Activated T-helper 2 cell treated with anti-CD3 and anti-CD28 coated beads, Interferon-gamma antibody, Interleukin-2, Interleukin-4, amounts not matched to agents 10 μg/mL and 5 μg/mL and 100 μg/mL, durations not matched to agents 14 hours and 24 hours and 36 hours (primary cell): ENCODE results near the gene PRPS1. TPM values are rescaled to one million over a fixed set of nuclear protein-coding genes. Genes with fewer than 3 reads are reported as not detected.
"Not testable (repeated sequence)": the region's sequence is repeated elsewhere in the genome, so short reads cannot be mapped to it uniquely, and the experiment has no call there.

Experiments
- DNase-seq: peaks from one replicate; pipeline ENCODE4 v3.0.0; 2021; ENCODE audit warnings: low spot score
- H3K27ac Mint-ChIP-seq: one replicate; pipeline ENCODE4 v1.8.0; 2021; ENCODE audit warnings: mixed read lengths
- H3K27me3 Mint-ChIP-seq: one replicate; pipeline ENCODE4 v1.8.0; 2021; ENCODE audit warnings: low read depth, mixed read lengths
- H3K36me3 Mint-ChIP-seq: one replicate; pipeline ENCODE4 v1.8.0; 2021; ENCODE audit warnings: low read depth, mixed read lengths
- H3K4me1 Mint-ChIP-seq: one replicate; pipeline ENCODE4 v1.8.0; 2021; ENCODE audit warnings: low read depth, mixed read lengths
- H3K4me3 Mint-ChIP-seq: one replicate; pipeline ENCODE4 v1.8.0; 2021; ENCODE audit warnings: low read depth, mild to moderate bottlenecking, moderate library complexity, mixed read lengths
- H3K9me3 Mint-ChIP-seq: one replicate; pipeline ENCODE4 v1.8.0; 2021; ENCODE audit warnings: mixed read lengths
- intact Hi-C: fragments of 100-400 bp; cut with micrococcal nuclease; formaldehyde crosslinking; loops from one replicate; pipeline ENCODE4 v1.15.1; 2023
- total RNA-seq: library from RNA; stranded (reverse); gene quantifications from 2 replicates; pipeline ENCODE4 v1.2.3, GENCODE V29; 2022

The PRPS1 gene
- total RNA-seq, 1 donor from 2014 or later, result 94.4 TPM

DNA sequence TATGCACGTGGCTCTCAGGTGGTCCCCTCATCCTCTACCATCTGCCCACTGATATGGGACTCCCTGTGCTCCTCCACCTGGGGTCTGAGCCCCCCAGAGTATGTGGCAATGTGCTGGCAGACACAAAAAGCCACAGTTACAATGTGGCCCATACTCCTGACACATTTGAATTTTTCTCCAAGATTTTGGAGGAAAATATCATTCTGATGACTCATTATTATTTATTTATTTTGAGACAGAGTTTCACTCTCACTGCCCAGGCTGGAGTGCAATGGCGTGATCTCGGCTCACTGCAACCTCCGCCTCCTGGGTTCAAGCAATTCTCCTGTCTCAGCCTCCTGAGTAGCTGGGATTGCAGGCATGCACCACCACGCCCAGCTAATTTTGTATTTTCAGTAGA is 19.2 kb upstream of the PRPS1 start:
- DNase-seq, H3K4me1 Mint-ChIP-seq, intact Hi-C loops, H3K27me3 Mint-ChIP-seq, H3K27ac Mint-ChIP-seq, H3K36me3 Mint-ChIP-seq, H3K4me3 Mint-ChIP-seq, H3K9me3 Mint-ChIP-seq: not testable (repeated sequence)

GRCh38 chrX:107610667-107611066 is 17.6 kb upstream of the PRPS1 start:
- Mint-ChIP-seq H3K36me3 (no peaks in the 10 kb centered on the region), H3K27ac (no peak overlapping the region), H3K27me3 (peaks cover 2% of the 10 kb centered on the region), H3K4me1 (no peaks in the 10 kb centered on the region), H3K9me3 (no peaks in the 10 kb centered on the region), H3K4me3 (no peak overlapping the region)
- DNase-seq, result no peak
- intact Hi-C loops, result no loop called here

DNA sequence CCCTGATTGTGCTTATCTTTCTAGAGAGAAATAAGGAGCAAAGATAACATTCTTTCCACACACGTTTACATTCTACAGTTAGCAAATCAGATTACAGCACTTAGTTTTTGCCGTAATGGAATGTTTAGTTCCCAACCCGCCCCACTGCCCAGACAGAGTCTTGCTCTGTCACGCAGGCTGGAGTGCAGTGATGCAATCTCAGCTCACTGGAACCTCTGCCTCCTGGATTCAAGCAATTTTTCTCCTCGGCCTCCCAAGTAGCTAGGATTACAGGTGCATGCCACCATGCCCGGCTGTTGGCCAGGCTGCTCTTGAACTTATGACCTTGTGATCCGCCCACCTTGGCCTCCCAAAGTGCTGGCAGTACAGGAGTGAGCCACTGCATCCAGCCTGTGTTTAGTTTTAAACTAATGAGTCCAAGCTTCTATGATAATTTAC is 8.4 kb upstream of the PRPS1 start:
- peaks cover 8% of the 10 kb centered on the region for H3K27me3 Mint-ChIP-seq
- no peaks in the 10 kb centered on the region for H3K9me3 Mint-ChIP-seq
- no peaks in the 10 kb centered on the region for H3K36me3 Mint-ChIP-seq
- H3K4me3 Mint-ChIP-seq, result no peak overlapping the region
- intact Hi-C loops, result loop anchor here (10.0 kb wide), 1 partner anchor 45 kb away; no protein-coding TSS in a partner anchor
- H3K27ac Mint-ChIP-seq, result no peak overlapping the region
- DNase-seq, result no peak
- no peaks in the 10 kb centered on the region for H3K4me1 Mint-ChIP-seq

DNA sequence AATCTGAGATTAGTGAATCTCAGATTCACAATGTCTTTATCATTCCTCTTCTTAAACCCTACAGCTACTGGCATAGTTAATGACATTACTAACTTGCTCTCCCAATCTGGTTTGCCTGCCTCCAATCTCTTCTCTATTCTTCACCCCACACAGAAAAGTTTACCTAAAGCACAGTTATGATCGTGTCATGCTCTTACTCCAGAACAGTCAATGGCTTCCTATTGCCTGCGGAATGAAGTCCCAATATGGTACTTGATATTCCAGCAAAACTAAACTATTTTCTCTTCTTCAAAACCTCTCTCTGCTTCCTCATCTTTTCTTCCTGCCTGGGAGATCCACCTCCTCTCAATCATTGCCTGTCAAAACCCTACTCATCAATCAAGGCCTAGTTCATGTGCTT is 3.4 kb upstream of the PRPS1 start:
- no peak for DNase-seq
- Mint-ChIP-seq H3K27ac (no peak overlapping the region), H3K9me3 (no peaks in the 10 kb centered on the region), H3K27me3 (peaks cover 4% of the 10 kb centered on the region), H3K4me3 (no peak overlapping the region), H3K36me3 (no peaks in the 10 kb centered on the region), H3K4me1 (peaks cover 11% of the 10 kb centered on the region)
- intact Hi-C loops, result loop anchor here (10.0 kb wide), 1 partner anchor 50 kb away; no protein-coding TSS in a partner anchor

DNA sequence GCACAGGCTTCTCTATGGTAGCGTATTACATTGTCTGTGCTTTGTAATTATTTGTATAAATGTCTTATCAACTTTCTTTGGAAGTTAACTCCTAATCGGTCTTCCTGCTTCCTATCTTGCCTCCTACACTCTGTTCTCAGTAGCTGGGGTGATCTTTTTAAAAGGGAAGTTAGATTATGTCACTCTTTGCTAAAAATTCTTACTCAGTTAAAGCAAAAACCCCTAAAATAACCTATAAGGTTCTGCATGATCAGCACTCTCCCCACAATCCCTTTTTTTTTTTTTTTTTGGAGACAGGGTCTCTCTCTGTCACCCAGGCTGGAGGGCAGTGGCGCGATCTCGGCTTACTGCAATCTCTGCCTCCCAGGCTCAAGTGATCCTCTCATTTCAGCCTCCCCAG is 2.6 kb upstream of the PRPS1 start:
- Mint-ChIP-seq H3K4me1 (peaks cover 19% of the 10 kb centered on the region), H3K27me3 (peaks cover 4% of the 10 kb centered on the region), H3K4me3 (no peak overlapping the region), H3K27ac (no peak overlapping the region), H3K36me3 (peaks cover 3% of the 10 kb centered on the region), H3K9me3 (no peaks in the 10 kb centered on the region)
- intact Hi-C loops, result loop anchor here (2.0 to 10.0 kb wide), 2 partner anchors 17 to 51 kb away; no protein-coding TSS in a partner anchor
- no peak for DNase-seq

GRCh38 chrX:107626481-107626880 is 1.8 kb upstream of the PRPS1 start:
- H3K4me1 Mint-ChIP-seq, result peaks cover 21% of the 10 kb centered on the region
- peaks cover 4% of the 10 kb centered on the region for H3K27me3 Mint-ChIP-seq
- DNase-seq, result no peak
- H3K27ac Mint-ChIP-seq, result no peak overlapping the region
- H3K4me3 Mint-ChIP-seq, result no peak overlapping the region
- intact Hi-C loops, result loop anchor here (2.0 to 10.0 kb wide), 2 partner anchors 16 to 52 kb away; no protein-coding TSS in a partner anchor
- H3K9me3 Mint-ChIP-seq, result no peaks in the 10 kb centered on the region
- H3K36me3 Mint-ChIP-seq, result peaks cover 4% of the 10 kb centered on the region

- Mint-ChIP-seq H3K27me3 (peaks cover 2% of the 10 kb centered on the region), H3K4me1 (peaks cover 21% of the 10 kb centered on the region), H3K9me3 (no peaks in the 10 kb centered on the region), H3K27ac (no peak overlapping the region), H3K36me3 (peaks cover 4% of the 10 kb centered on the region), H3K4me3 (no peak overlapping the region)
- DNase-seq, result no peak
- intact Hi-C loops, result loop anchor here (2.0 to 10.0 kb wide), 2 partner anchors 16 to 52 kb away; no protein-coding TSS in a partner anchor
These were observed 1.4 kb upstream of the PRPS1 start for GRCh38 chrX:107626916-107627315.

GRCh38 chrX:107628662-107629539 is 591 bp downstream of the PRPS1 start:
- peaks cover 26% of the 10 kb centered on the region for H3K4me1 Mint-ChIP-seq
- H3K27me3 Mint-ChIP-seq, result no peaks in the 10 kb centered on the region
- intact Hi-C loops, result loop anchor here (1.0 to 10.0 kb wide), 4 partner anchors 44 to 92 kb away; no protein-coding TSS in a partner anchor
- H3K4me3 Mint-ChIP-seq, result peak overlapping the region; percentile 88
- peaks cover 4% of the 10 kb centered on the region for H3K36me3 Mint-ChIP-seq
- H3K9me3 Mint-ChIP-seq, result no peaks in the 10 kb centered on the region
- DNase-seq, result peak; percentile 57
- H3K27ac Mint-ChIP-seq, result peak overlapping the region; percentile 92

DNA sequence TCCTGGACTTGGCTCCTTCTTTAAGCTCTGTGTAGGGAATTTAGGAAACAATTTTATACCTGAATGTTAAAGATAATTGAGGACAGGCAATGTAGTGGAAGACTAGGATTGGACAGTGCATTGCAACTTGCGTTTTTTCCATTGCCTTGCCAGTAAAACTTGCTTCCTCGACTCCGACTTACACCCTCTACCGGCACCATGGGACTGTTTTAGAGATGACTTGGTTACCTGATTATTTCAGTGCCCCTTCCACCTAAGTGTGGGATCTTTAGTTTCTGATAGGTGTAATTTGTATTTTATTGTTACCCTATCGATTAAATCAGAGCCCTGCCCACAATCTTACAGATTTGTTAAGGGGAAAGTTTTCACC is 1.2 kb downstream of the PRPS1 start:
- intact Hi-C loops, result loop anchor here (2.0 to 10.0 kb wide), 2 partner anchors 55 to 93 kb away; no protein-coding TSS in a partner anchor
- DNase-seq, result no peak
- Mint-ChIP-seq H3K27me3 (no peaks in the 10 kb centered on the region), H3K27ac (peak overlapping the region; percentile 92), H3K9me3 (no peaks in the 10 kb centered on the region), H3K36me3 (peaks cover 4% of the 10 kb centered on the region), H3K4me3 (peak overlapping the region; percentile 88), H3K4me1 (peaks cover 26% of the 10 kb centered on the region)

- no peak for DNase-seq
- Mint-ChIP-seq H3K27me3 (no peaks in the 10 kb centered on the region), H3K4me1 (peaks cover 26% of the 10 kb centered on the region), H3K27ac (no peak overlapping the region), H3K36me3 (peaks cover 4% of the 10 kb centered on the region), H3K4me3 (peak overlapping the region; percentile 88), H3K9me3 (no peaks in the 10 kb centered on the region)
- intact Hi-C loops, result no loop called here
These were observed 1.9 kb downstream of the PRPS1 start for GRCh38 chrX:107630031-107630689.

- peaks cover 28% of the 10 kb centered on the region for H3K4me1 Mint-ChIP-seq
- H3K36me3 Mint-ChIP-seq, result peaks cover 4% of the 10 kb centered on the region
- no peak overlapping the region for H3K4me3 Mint-ChIP-seq
These were observed 4.0 kb downstream of the PRPS1 start for GRCh38 chrX:107632346-107632745.

GRCh38 chrX:107646735-107647134 is 18.4 kb downstream of the PRPS1 start:
- Mint-ChIP-seq H3K36me3 (peaks cover 52% of the 10 kb centered on the region), H3K27ac (no peak overlapping the region), H3K9me3 (no peaks in the 10 kb centered on the region), H3K4me1 (peaks cover 2% of the 10 kb centered on the region), H3K27me3 (no peaks in the 10 kb centered on the region), H3K4me3 (no peak overlapping the region)
- no peak for DNase-seq
- intact Hi-C loops, result no loop called here

More at GRCh38 chrX:107632346-107632745, 4.0 kb downstream of the PRPS1 start:
- no peaks in the 10 kb centered on the region for H3K27me3 Mint-ChIP-seq
- no peaks in the 10 kb centered on the region for H3K9me3 Mint-ChIP-seq
- no peak for DNase-seq
- intact Hi-C loops, result no loop called here
- no peak overlapping the region for H3K27ac Mint-ChIP-seq

DNA sequence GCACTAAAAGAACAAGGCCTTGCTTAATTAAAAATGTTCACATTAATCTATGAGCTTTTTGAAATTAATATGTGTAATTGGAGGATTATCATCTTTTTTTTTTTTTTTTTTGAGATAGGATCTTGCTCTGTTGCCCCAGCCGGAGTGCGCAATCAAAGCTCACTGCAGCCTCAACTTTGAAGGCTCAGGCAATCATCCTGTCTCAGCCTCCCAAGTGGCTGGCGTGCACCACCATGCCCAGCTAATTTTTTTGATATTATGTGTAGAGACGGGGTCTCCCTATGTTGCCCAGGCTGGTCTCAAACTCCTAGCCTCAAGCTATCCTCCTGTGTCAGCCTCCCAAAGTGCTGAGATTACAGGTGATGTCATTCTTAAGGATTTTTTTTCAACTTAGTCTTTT is 20.0 kb downstream of the PRPS1 start:
- Mint-ChIP-seq H3K27me3 (no peaks in the 10 kb centered on the region), H3K27ac (no peak overlapping the region), H3K4me1 (no peaks in the 10 kb centered on the region), H3K4me3 (no peak overlapping the region), H3K9me3 (no peaks in the 10 kb centered on the region), H3K36me3 (peaks cover 36% of the 10 kb centered on the region)
- DNase-seq, result no peak
- intact Hi-C loops, result no loop called here
